K562 (cell line): ENCODE results near the gene CBY3. TPM values are rescaled to one million over a fixed set of nuclear protein-coding genes. Genes with fewer than 3 reads are reported as not detected.

Experiments
- ADNP ChIP-seq: fragments of 200-800 bp; sonication (Bioruptor generic); IDR thresholded peaks from 2 replicates; pipeline ENCODE4 v1.6.1; 2016; ENCODE audit warnings: missing genetic modification characterization, missing compliant biosample characterization
- ARNT ChIP-seq, 2 experiments: fragments of 450-650 bp; IDR thresholded peaks; 2 replicates each; pipeline ENCODE4 v1.6.1; 2016; ENCODE audit warnings: mild to moderate bottlenecking in 1 of 2
- BRD9 ChIP-seq: fragments of 450-650 bp; IDR thresholded peaks from 2 replicates; pipeline ENCODE4 v1.6.1; 2018; ENCODE audit warnings: low read depth; ENCODE audit not compliant: partially characterized antibody
- FOSL1 ChIP-seq: fragments of 200-800 bp; sonication (Bioruptor generic); conservative IDR thresholded peaks from 2 replicates; pipeline ENCODE4 v1.6.1; 2016; ENCODE audit warnings: missing genetic modification characterization, missing compliant biosample characterization
- HES1 ChIP-seq: fragments of 450-650 bp; IDR thresholded peaks from 2 replicates; pipeline ENCODE4 v1.6.1; 2016; ENCODE audit warnings: low read depth, mild to moderate bottlenecking, moderate library complexity
- HLTF ChIP-seq: fragments of 450-650 bp; IDR thresholded peaks from 2 replicates; pipeline ENCODE4 v1.6.1; 2016
- L3MBTL2 ChIP-seq: fragments of 450-650 bp; IDR thresholded peaks from 2 replicates; pipeline ENCODE4 v1.6.1; 2016; ENCODE audit warnings: mild to moderate bottlenecking, moderate library complexity
- NFIC ChIP-seq: fragments of 450-650 bp; IDR thresholded peaks from 2 replicates; pipeline ENCODE4 v1.6.1; 2017; ENCODE audit warnings: mild to moderate bottlenecking, inconsistent platforms
- RNF219 ChIP-seq: fragments of 250-450 bp; sonication (Bioruptor Pico); IDR thresholded peaks from 2 replicates; pipeline ENCODE4 v1.5.0; 2022; ENCODE audit warnings: mild to moderate bottlenecking
- SMARCE1 ChIP-seq: fragments of 450-650 bp; IDR thresholded peaks from 2 replicates; pipeline ENCODE4 v1.7.1; 2016; ENCODE audit warnings: mild to moderate bottlenecking
- STAG1 ChIP-seq: sonication (generic); formaldehyde crosslinking; IDR thresholded peaks from 2 replicates; pipeline ENCODE4 v1.5.0; 2020; ENCODE audit warnings: missing genetic modification reagents, borderline replicate concordance
- TAF15 ChIP-seq: fragments of 200-400 bp; formaldehyde crosslinking; IDR thresholded peaks from 2 replicates; pipeline ENCODE4 v1.6.1; 2017; ENCODE audit warnings: mild to moderate bottlenecking, low read depth, low read length, moderate library complexity
- ZBED1 ChIP-seq: IDR thresholded peaks from 2 replicates; pipeline ENCODE4 v1.6.1; 2014
- ZBTB12 ChIP-seq: fragments of 250-450 bp; sonication (Bioruptor Pico); IDR thresholded peaks from 2 replicates; pipeline ENCODE4 v1.4.0; 2020
- ZBTB43 ChIP-seq: sonication (generic); formaldehyde crosslinking; IDR thresholded peaks from 2 replicates; pipeline ENCODE4 v1.8.0; 2023; ENCODE audit warnings: mild to moderate bottlenecking, missing genetic modification reagents
- ZC3H8 ChIP-seq: fragments of 450-650 bp; IDR thresholded peaks from 2 replicates; pipeline ENCODE4 v1.6.1; 2017
- ZNF165 ChIP-seq: fragments of 250-450 bp; sonication (Bioruptor Pico); IDR thresholded peaks from 2 replicates; pipeline ENCODE4 v1.4.0; 2020; ENCODE audit warnings: borderline replicate concordance
- ZNF280B ChIP-seq: fragments of 250-450 bp; sonication (Bioruptor Pico); IDR thresholded peaks from 2 replicates; pipeline ENCODE4 v1.5.1; 2021; ENCODE audit warnings: mild to moderate bottlenecking
- ZNF518B ChIP-seq: fragments of 250-450 bp; sonication (Bioruptor Pico); IDR thresholded peaks from 2 replicates; pipeline ENCODE4 v1.5.0; 2021; ENCODE audit warnings: mild to moderate bottlenecking, moderate library complexity
- polyA plus RNA-seq, 8 experiments: library from polyadenylated mRNA; depleted of rRNA in 4 of 8; stranded (reverse) in 5 of 8; unstranded in 3 of 8; fragments of >200 nt; fragmentation: Nextera tagmentation in 2 of 8; fragmentation: Illumina TruSeq in 1 of 8; extraction: Ambion mirVana in 2 of 8; extraction: Trizol in 1 of 8; gene quantifications; 2 replicates each; pipeline versions ENCODE4 v1.2.1 to v1.2.3, GENCODE V29; 2011 to 2014; ENCODE audit warnings: inconsistent platforms in 1 of 8, missing spikeins in 1 of 8
- total RNA-seq, 7 experiments: library from RNA; depleted of rRNA in 6 of 7; stranded (reverse); fragments of >200 nt in 6 of 7; fragmentation: Illumina TruSeq in 2 of 7; extraction: Trizol in 2 of 7; gene quantifications; 2 replicates each; pipeline versions ENCODE4 v1.2.1 to v1.2.3, GENCODE V29; 2011 to 2021; ENCODE audit warnings: low replicate concordance in 1 of 7

The CBY3 gene
- total and polyA plus RNA-seq, 9 of the 15 experiments (the other 6 are each of a cell fraction or from before 2014, with no cell fraction given): not detected

- TF ChIP-seq ZNF518B (no peak), ZNF165 (0 out of 2 replicates have a peak, but pooled peaks have one; percentile 57), ARNT (IDR thresholded peaks at IDR 0.05) (no peak), SMARCE1 (no peak), ZBTB12 (CRISPR knock-in tag) (peak; percentile 71), ZC3H8 (no peak), BRD9 (peak; percentile 47), STAG1 (CRISPR knock-in tag) (no peak), ZBTB43 (CRISPR knock-in tag) (no peak), NFIC (peak; percentile 54), RNF219 (CRISPR knock-in tag) (no peak), TAF15 (no peak), ADNP (tag) (no peak), ZBED1 (no peak; the same call in 1 of the 2 replicates), ZNF280B (CRISPR knock-in tag) (no peak), HES1 (no peak), HLTF (0 out of 2 replicates have a peak, but pooled peaks have one; percentile 21), FOSL1 (tag) (no peak), L3MBTL2 (peak; percentile 96)
These were observed 2.4 kb downstream of the CBY3 start (continued) for GRCh38 chr5:179678223-179679013.
